ENCODE measurements around the gene MAPRE3. TPM values are rescaled to one million over a fixed set of nuclear protein-coding genes. Genes with fewer than 3 reads are reported as not detected.

The MAPRE3 gene
- total and polyA plus RNA-seq, 2 experiments from 2014 or later: 7.9 to 23.0 TPM

DNA sequence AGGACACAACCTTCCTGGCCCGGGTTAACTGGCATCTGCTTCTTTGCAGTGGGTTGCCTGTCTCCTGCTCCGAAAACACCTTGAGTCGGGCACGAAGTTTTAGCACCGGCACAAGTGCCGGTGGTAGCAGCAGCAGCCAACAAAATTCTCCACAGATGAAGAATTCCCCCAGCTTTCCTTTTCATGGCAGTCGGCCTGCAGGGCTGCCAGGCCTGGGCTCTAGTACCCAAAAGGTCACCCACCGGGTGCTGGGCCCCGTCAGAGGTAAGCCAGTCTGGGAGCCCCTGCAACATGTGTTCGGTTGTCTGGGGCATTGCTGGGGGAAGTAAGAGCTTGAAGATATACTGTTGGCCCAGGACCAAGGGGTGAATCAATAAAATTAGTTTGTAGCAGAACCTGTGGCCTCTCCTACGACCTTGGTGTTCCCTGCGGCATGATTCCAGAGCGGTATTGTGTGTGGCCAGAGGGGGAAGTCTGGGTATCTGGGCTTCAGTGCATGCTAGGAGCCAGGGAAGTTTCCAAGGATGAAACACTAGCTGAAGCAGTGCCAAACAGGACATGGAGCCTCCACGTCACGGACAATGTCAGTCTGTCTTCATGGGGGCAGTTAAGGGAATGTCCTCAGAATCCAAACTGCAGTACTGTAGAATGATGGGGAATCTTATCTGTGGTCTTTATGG, 88.8 kb downstream of the MAPRE3 start:
- H3K4me3 ChIP-seq: no peak overlapping the region
- in situ Hi-C loops (cut with MboI): no loop called here
- WGBS, 2 experiments (ENCODE audit: low coverage in 1 of 2, low lambda C conversion rate in 2 of 2, missing lambda C conversion rate in 2 of 2): 83 to 86% methylated on average over 15 of the region's 15 CpGs
- H3F3A ChIP-seq (ENCODE audit: insufficient read depth): peaks cover 38% of the 10 kb centered on the region
- no peak overlapping the region for H3K27ac ChIP-seq
- no peak for DNase-seq
- H3K9me2 ChIP-seq (ENCODE audit: insufficient read depth): no peaks in the 10 kb centered on the region
- H3K4me2 ChIP-seq (ENCODE audit: unreplicated experiment): no peak overlapping the region
- no peaks in the 10 kb centered on the region for H3K9me3 ChIP-seq (ENCODE audit: low read depth)
- H4K20me1 ChIP-seq (ENCODE audit: insufficient read depth): no peaks in the 10 kb centered on the region
- H3K4me1 ChIP-seq (ENCODE audit: insufficient read depth): no peaks in the 10 kb centered on the region
- H3K36me3 ChIP-seq (ENCODE audit: low read depth): peaks cover 10% of the 10 kb centered on the region; the same call in 1 of the 2 replicates
- no peak overlapping the region for H3K9ac ChIP-seq
- no peaks in the 10 kb centered on the region for H3K79me2 ChIP-seq (ENCODE audit: insufficient read depth)
- no peaks in the 10 kb centered on the region for H3K27me3 ChIP-seq (replicated peaks; ENCODE audit: insufficient read depth)
- TF ChIP-seq EZH2 (IDR thresholded peaks at IDR 0.05; ENCODE audit: insufficient read depth, poor library complexity, severe bottlenecking) (no peak), EZH2phosphoT487 (IDR thresholded peaks at IDR 0.05; ENCODE audit: insufficient read depth, low read depth) (no peak)
- no peak overlapping the region for H2AFZ ChIP-seq

DNA sequence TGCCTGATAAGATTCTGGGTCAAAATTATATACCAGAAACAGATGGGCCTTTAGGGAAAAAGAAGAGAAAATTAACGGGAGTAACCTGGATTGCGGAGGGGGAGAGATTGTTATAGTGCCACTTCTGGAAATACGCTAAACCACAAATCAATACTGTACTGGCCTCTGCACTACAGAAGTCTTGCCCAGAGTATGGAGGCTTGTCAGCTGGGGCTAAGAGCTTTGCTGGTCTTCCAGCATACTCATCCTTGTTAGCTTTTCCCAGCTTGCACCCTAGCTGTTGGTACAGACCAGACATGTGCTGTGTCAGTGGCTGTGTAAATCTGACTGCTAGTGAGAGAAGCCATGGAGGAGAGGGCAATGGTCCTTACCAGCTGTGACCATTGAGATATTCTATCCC, 89.9 kb downstream of the MAPRE3 start:
- Histone ChIP-seq H4K20me1 (ENCODE audit: insufficient read depth) (no peaks in the 10 kb centered on the region), H3K9ac (no peak overlapping the region), H3K4me2 (ENCODE audit: unreplicated experiment) (no peak overlapping the region), H3K27ac (no peak overlapping the region), H2AFZ (no peak overlapping the region), H3K9me2 (ENCODE audit: insufficient read depth) (no peaks in the 10 kb centered on the region), H3K79me2 (ENCODE audit: insufficient read depth) (peaks cover 4% of the 10 kb centered on the region; the same call in 1 of the 2 replicates), H3K27me3 (replicated peaks; ENCODE audit: insufficient read depth) (no peaks in the 10 kb centered on the region), H3K9me3 (ENCODE audit: low read depth) (no peaks in the 10 kb centered on the region), H3K4me1 (ENCODE audit: insufficient read depth) (no peaks in the 10 kb centered on the region), H3K36me3 (ENCODE audit: low read depth) (peaks cover 8% of the 10 kb centered on the region; the same call in 1 of the 2 replicates), H3K4me3 (no peak overlapping the region), H3F3A (ENCODE audit: insufficient read depth) (peaks cover 48% of the 10 kb centered on the region)
- WGBS, 2 experiments (ENCODE audit: low coverage in 1 of 2, low lambda C conversion rate in 2 of 2, missing lambda C conversion rate in 2 of 2): 81% methylated on average over 3 of the region's 3 CpGs
- in situ Hi-C loops (cut with MboI): no loop called here
- no peak for DNase-seq
- TF ChIP-seq EZH2 (IDR thresholded peaks at IDR 0.05; ENCODE audit: insufficient read depth, poor library complexity, severe bottlenecking) (no peak), EZH2phosphoT487 (IDR thresholded peaks at IDR 0.05; ENCODE audit: insufficient read depth, low read depth) (no peak)

DNA sequence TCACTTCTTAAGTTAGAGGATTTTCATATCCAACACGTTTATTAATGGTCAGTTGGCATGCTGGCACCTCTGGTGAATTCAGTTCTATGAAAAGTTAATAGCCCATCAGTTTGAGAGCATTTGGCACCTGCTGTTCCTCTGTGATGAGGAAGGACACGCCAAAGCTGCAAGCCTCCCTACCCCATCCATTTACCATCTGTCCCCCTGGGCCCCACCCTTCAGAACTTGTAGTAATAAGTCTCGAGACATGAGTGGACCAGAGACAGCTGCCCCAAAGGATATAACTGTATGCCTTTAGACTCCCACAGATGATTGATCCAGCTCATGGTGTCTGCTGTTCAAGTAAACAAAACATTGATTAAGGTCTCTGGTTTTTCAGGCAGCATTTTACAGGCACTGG, 94.7 kb downstream of the MAPRE3 start:
- Histone ChIP-seq H3K9ac (no peak overlapping the region), H3K4me1 (ENCODE audit: insufficient read depth) (peaks cover 17% of the 10 kb centered on the region), H3K36me3 (ENCODE audit: low read depth) (peaks cover 17% of the 10 kb centered on the region; the same call in 1 of the 2 replicates), H3K4me3 (no peak overlapping the region), H3K9me2 (ENCODE audit: insufficient read depth) (no peaks in the 10 kb centered on the region), H3K9me3 (ENCODE audit: low read depth) (no peaks in the 10 kb centered on the region), H3K27me3 (replicated peaks; ENCODE audit: insufficient read depth) (no peaks in the 10 kb centered on the region), H3K4me2 (ENCODE audit: unreplicated experiment) (no peak overlapping the region), H3K79me2 (ENCODE audit: insufficient read depth) (peaks cover 52% of the 10 kb centered on the region), H2AFZ (no peak overlapping the region), H4K20me1 (ENCODE audit: insufficient read depth) (no peaks in the 10 kb centered on the region), H3F3A (ENCODE audit: insufficient read depth) (peaks cover 68% of the 10 kb centered on the region), H3K27ac (no peak overlapping the region)
- 68 to 79% methylated on average over 3 of the region's 3 CpGs for WGBS, 2 experiments (ENCODE audit: low coverage in 1 of 2, low lambda C conversion rate in 2 of 2, missing lambda C conversion rate in 2 of 2)
- TF ChIP-seq EZH2phosphoT487 (IDR thresholded peaks at IDR 0.05; ENCODE audit: insufficient read depth, low read depth) (no peak), EZH2 (IDR thresholded peaks at IDR 0.05; ENCODE audit: insufficient read depth, poor library complexity, severe bottlenecking) (no peak)
- no peak for DNase-seq
- in situ Hi-C loops (cut with MboI): no loop called here

DNA sequence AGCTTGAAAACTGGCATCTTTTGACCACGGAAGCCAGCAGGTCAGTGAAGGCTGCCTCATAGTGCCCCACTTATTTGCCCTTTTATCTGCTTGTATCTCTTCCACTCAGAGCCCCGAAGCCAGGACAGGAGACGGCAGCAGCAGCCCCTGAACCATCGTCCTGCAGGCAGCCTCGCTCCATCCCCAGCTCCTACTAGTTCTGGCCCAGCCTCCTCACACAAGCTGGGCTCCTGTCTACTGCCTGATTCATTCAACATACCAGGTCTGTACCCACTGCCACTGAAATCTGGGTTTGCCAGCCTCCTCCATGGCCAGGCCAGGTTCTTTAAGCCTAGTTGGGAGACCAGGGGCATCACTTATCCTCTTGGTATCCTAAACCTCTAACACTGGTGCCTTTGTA, 96.9 kb downstream of the MAPRE3 start:
- Histone ChIP-seq H2AFZ (no peak overlapping the region), H3K4me3 (no peak overlapping the region), H3K79me2 (ENCODE audit: insufficient read depth) (peaks cover 65% of the 10 kb centered on the region), H3F3A (ENCODE audit: insufficient read depth) (peaks cover 48% of the 10 kb centered on the region), H3K36me3 (ENCODE audit: low read depth) (peaks cover 20% of the 10 kb centered on the region), H3K4me2 (ENCODE audit: unreplicated experiment) (no peak overlapping the region), H3K9me3 (ENCODE audit: low read depth) (no peaks in the 10 kb centered on the region), H4K20me1 (ENCODE audit: insufficient read depth) (no peaks in the 10 kb centered on the region), H3K27me3 (replicated peaks; ENCODE audit: insufficient read depth) (no peaks in the 10 kb centered on the region), H3K9me2 (ENCODE audit: insufficient read depth) (no peaks in the 10 kb centered on the region), H3K27ac (no peak overlapping the region), H3K9ac (no peak overlapping the region), H3K4me1 (ENCODE audit: insufficient read depth) (peaks cover 21% of the 10 kb centered on the region)
- in situ Hi-C loops (cut with MboI): no loop called here
- no peak for TF ChIP-seq EZH2phosphoT487 (IDR thresholded peaks at IDR 0.05; ENCODE audit: insufficient read depth, low read depth)
- no peak for TF ChIP-seq EZH2 (IDR thresholded peaks at IDR 0.05; ENCODE audit: insufficient read depth, poor library complexity, severe bottlenecking)
- DNase-seq: no peak
- WGBS, 2 experiments (ENCODE audit: low coverage in 1 of 2, low lambda C conversion rate in 2 of 2, missing lambda C conversion rate in 2 of 2): 92 to 95% methylated on average over 5 of the region's 5 CpGs
